Loucy (cell line): ENCODE measurements around the gene UCK2.

ENCODE experiments used
- H2AFZ ChIP-seq: fragments of 200-600 bp; sonication (generic); 2 replicates; pipeline ENCODE4 v1.6.0; 2016; ENCODE audit warnings: antibody characterized with exemption, mild to moderate bottlenecking, low read length, moderate library complexity
- H3F3A ChIP-seq: fragments of 200-600 bp; 2 replicates; pipeline ENCODE4 v1.6.0; 2016; ENCODE audit warnings: antibody characterized with exemption, low read depth, mild to moderate bottlenecking
- H3K27me3 ChIP-seq: fragments of 200-600 bp; sonication (generic); 2 replicates; pipeline ENCODE4 v1.6.1; 2014; ENCODE audit warnings: low read length, mild to moderate bottlenecking; ENCODE audit not compliant: insufficient read depth, poor library complexity, severe bottlenecking
- H3K36me3 ChIP-seq: fragments of 200-600 bp; sonication (generic); 2 replicates; pipeline ENCODE4 v1.6.1; 2016; ENCODE audit warnings: low read length; ENCODE audit not compliant: insufficient read depth
- H3K4me1 ChIP-seq: fragments of 200-600 bp; sonication (generic); 2 replicates; pipeline ENCODE4 v1.5.1; 2014; ENCODE audit warnings: low read length, mild to moderate bottlenecking; ENCODE audit not compliant: insufficient read depth, poor library complexity, severe bottlenecking
- H3K4me2 ChIP-seq: fragments of 200-600 bp; sonication (generic); 2 replicates; pipeline ENCODE4 v1.6.0; 2014; ENCODE audit warnings: antibody characterized with exemption, low read length, low read depth, mild to moderate bottlenecking; ENCODE audit not compliant: poor library complexity, severe bottlenecking
- H3K4me3 ChIP-seq: fragments of 200-600 bp; sonication (generic); 2 replicates; pipeline ENCODE4 v1.5.1; 2014; ENCODE audit warnings: low read length, mild to moderate bottlenecking, mixed read lengths; ENCODE audit not compliant: poor library complexity, severe bottlenecking
- H3K79me2 ChIP-seq: fragments of 200-600 bp; sonication (generic); 2 replicates; pipeline ENCODE4 v1.6.1; 2014; ENCODE audit warnings: low read length; ENCODE audit not compliant: insufficient read depth
- H3K9ac ChIP-seq: fragments of 200-600 bp; sonication (generic); 2 replicates; pipeline ENCODE4 v1.6.0; 2014; ENCODE audit warnings: mild to moderate bottlenecking, low read depth, low read length, moderate library complexity; ENCODE audit not compliant: poor library complexity, severe bottlenecking
- H3K9me2 ChIP-seq: fragments of 200-600 bp; sonication (generic); replicated peaks from 2 replicates; pipeline ENCODE4 v1.6.1; 2016; ENCODE audit warnings: low read depth, low read length, mixed read lengths
- H3K9me3 ChIP-seq: fragments of 200-600 bp; sonication (generic); 2 replicates; pipeline ENCODE4 v1.6.1; 2014; ENCODE audit warnings: mild to moderate bottlenecking, antibody characterized with exemption, low read length, low read depth; ENCODE audit not compliant: insufficient read depth
- H4K20me1 ChIP-seq: fragments of 200-600 bp; sonication (generic); 2 replicates; pipeline ENCODE4 v1.6.0; 2014; ENCODE audit warnings: antibody characterized with exemption, low read length, mild to moderate bottlenecking; ENCODE audit not compliant: insufficient read depth, poor library complexity, severe bottlenecking
- CTCF ChIP-seq: fragments of 200-600 bp; sonication (generic); conservative IDR thresholded peaks from 2 replicates; pipeline ENCODE4 v1.5.1; 2014; ENCODE audit warnings: mild to moderate bottlenecking, antibody characterized with exemption, low read length
- EZH2phosphoT487 ChIP-seq: fragments of 200-600 bp; IDR thresholded peaks from 2 replicates; pipeline ENCODE4 v1.6.1; 2018; ENCODE audit warnings: antibody characterized with exemption, mild to moderate bottlenecking, moderate library complexity, borderline replicate concordance

The UCK2 gene

DNA sequence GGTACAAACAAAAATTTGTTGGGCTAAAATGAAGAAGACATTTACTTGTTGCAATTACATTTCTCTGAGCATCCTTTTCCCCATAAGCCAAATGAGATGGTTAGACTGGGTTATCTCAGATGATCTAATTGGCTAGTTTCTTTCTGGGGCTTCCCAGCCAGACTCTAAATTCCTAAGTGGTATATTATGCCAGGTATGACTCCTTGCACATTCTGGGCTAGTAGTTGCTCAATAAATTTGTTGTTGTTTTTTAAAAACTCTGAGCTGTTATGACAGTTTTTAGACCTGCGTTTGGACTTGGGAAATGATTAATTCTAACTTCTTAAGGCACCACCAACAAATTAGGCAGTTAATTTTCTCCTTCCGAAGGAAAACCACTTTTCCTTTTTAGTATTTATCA is 66.1 kb downstream of the UCK2 start:
- Histone ChIP-seq H3K4me2 (no peak overlapping the region), H3K79me2 (peaks cover 50% of the 10 kb centered on the region), H3K9me2 (no peaks in the 10 kb centered on the region), H3K36me3 (peaks cover 88% of the 10 kb centered on the region), H2AFZ (no peak overlapping the region), H3K9me3 (no peaks in the 10 kb centered on the region), H3K4me1 (no peaks in the 10 kb centered on the region), H3F3A (no peaks in the 10 kb centered on the region), H3K27me3 (no peaks in the 10 kb centered on the region), H4K20me1 (peaks cover 28% of the 10 kb centered on the region), H3K4me3 (no peak overlapping the region), H3K9ac (no peak overlapping the region)
- TF ChIP-seq CTCF (no peak), EZH2phosphoT487 (no peak)

DNA sequence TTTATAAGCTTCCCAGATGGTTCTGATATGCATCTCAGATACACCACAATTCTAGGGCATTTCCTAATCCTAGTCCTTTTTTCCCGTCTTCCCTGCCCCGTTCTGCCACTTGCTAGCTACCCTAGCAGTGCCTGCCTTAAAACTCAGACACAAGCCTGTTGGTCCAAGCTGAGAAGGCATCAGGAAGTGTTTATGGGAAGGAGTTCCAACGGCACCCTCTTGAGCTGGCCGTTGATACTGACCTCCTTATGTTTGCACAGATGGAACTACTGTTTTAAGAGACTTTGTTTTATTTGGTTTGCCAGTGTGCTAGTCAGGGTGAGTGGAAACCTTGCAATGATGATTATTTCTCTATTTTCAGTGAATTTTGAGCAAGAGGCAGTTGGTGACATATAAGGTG is 67.2 kb downstream of the UCK2 start:
- Histone ChIP-seq H3K9ac (no peak overlapping the region), H3K4me1 (no peaks in the 10 kb centered on the region), H3K9me2 (no peaks in the 10 kb centered on the region), H3K9me3 (no peaks in the 10 kb centered on the region), H3K27me3 (no peaks in the 10 kb centered on the region), H3K4me3 (no peak overlapping the region), H4K20me1 (peaks cover 19% of the 10 kb centered on the region), H3K79me2 (peaks cover 43% of the 10 kb centered on the region), H3K36me3 (peaks cover 99% of the 10 kb centered on the region), H2AFZ (no peak overlapping the region), H3K4me2 (no peak overlapping the region), H3F3A (no peaks in the 10 kb centered on the region)
- TF ChIP-seq CTCF (peak; percentile 20; the same call in 1 of the 2 replicates), EZH2phosphoT487 (no peak)

DNA sequence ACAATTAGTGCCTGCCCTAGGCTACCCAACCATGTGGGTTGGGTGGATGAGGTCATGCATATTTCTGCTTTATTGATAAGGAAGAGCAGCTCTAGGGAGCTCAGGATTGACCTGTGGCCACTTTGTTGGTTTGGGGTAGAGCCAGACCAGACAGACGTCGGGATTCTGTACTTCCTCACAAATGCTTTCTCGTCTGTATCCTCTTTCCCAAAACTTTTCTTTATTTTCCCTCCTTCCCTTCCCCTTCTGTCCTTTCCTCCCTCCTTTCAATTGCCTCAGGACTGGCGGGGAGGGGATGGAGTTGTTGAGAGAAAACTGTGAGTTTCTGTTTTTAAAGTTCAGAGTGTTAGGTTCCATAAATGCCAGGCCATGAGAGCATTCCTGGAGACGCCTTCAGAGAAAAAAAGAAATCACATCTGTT is 68.0 kb downstream of the UCK2 start:
- Histone ChIP-seq H3K36me3 (peaks cover 99% of the 10 kb centered on the region), H3K4me2 (no peak overlapping the region), H3K4me1 (no peaks in the 10 kb centered on the region), H3K27me3 (no peaks in the 10 kb centered on the region), H3K4me3 (no peak overlapping the region), H3K9me2 (no peaks in the 10 kb centered on the region), H3K79me2 (peaks cover 42% of the 10 kb centered on the region), H3K9ac (no peak overlapping the region), H3K9me3 (no peaks in the 10 kb centered on the region), H2AFZ (no peak overlapping the region), H4K20me1 (peaks cover 11% of the 10 kb centered on the region), H3F3A (no peaks in the 10 kb centered on the region)
- TF ChIP-seq CTCF (no peak), EZH2phosphoT487 (no peak)
